CD14-positive monocyte (primary cell): Measurements from ENCODE around the gene CEACAM16. TPM values are rescaled to one million over a fixed set of nuclear protein-coding genes. Genes with fewer than 3 reads are reported as not detected.

ENCODE experiments used
- DNase-seq, 3 donors: peaks; one replicate each; pipeline ENCODE4 v3.0.0-alpha.2; 2011 to 2022
- H2AFZ ChIP-seq: 2 replicates; pipeline ENCODE4 v1.6.0; 2012; ENCODE audit warnings: mild to moderate bottlenecking, low read depth, low read length, inconsistent platforms; ENCODE audit not compliant: insufficient read depth, poor library complexity, severe bottlenecking
- H3K27ac ChIP-seq, 2 donors: 1 replicate in 1 of 2; 2 replicates in 1 of 2; pipeline ENCODE4 v1.5.1; 2012 to 2013; ENCODE audit warnings: low read length in 2 of 2, control low read depth in 1 of 2, inconsistent platforms in 1 of 2, low read depth in 1 of 2, mild to moderate bottlenecking in 1 of 2
- H3K27me3 ChIP-seq, 2 donors: one replicate each; pipeline versions ENCODE4 v1.6.0 to v1.6.1; 2011 to 2013; ENCODE audit warnings: low read length in 2 of 2; ENCODE audit not compliant: control insufficient read depth in 2 of 2, insufficient read depth in 2 of 2
- H3K36me3 ChIP-seq, 2 donors: replicated peaks in 1 of 2; 1 replicate in 1 of 2; 2 replicates in 1 of 2; pipeline versions ENCODE4 v1.5.1 to v1.6.1; 2012 to 2013; ENCODE audit warnings: low read length in 2 of 2, control low read depth in 1 of 2, inconsistent platforms in 1 of 2, mild to moderate bottlenecking in 1 of 2; ENCODE audit not compliant: insufficient read depth in 2 of 2, control insufficient read depth in 1 of 2
- H3K4me1 ChIP-seq, 2 donors: 1 replicate in 1 of 2; 2 replicates in 1 of 2; pipeline versions ENCODE4 v1.5.1 to v1.6.1; 2012 to 2013; ENCODE audit warnings: low read length in 2 of 2, control low read depth in 1 of 2, inconsistent platforms in 1 of 2, mild to moderate bottlenecking in 1 of 2, moderate library complexity in 1 of 2; ENCODE audit not compliant: insufficient read depth in 2 of 2, control insufficient read depth in 1 of 2
- H3K4me2 ChIP-seq: replicated peaks from 2 replicates; pipeline ENCODE3; 2012; ENCODE audit warnings: low read length, moderate library complexity, mild to moderate bottlenecking; ENCODE audit not compliant: poor library complexity, severe bottlenecking; ENCODE audit errors: extremely low read depth
- H3K4me3 ChIP-seq, 3 experiments: fragments of 200-600 bp in 1 of 3; sonication (generic) in 1 of 3; replicated peaks in 1 of 3; 1 replicate in 2 of 3; 2 replicates in 1 of 3; pipeline ENCODE4 v1.5.1; 2011 to 2013; ENCODE audit warnings: low read length in 3 of 3, mild to moderate bottlenecking in 3 of 3, control low read depth in 2 of 3, low read depth in 2 of 3, inconsistent platforms in 1 of 3, moderate library complexity in 1 of 3
- H3K79me2 ChIP-seq: 2 replicates; pipeline ENCODE4 v1.6.0; 2012; ENCODE audit warnings: mild to moderate bottlenecking, control low read depth, inconsistent platforms, low read length, moderate library complexity; ENCODE audit not compliant: insufficient read depth
- H3K9ac ChIP-seq: 2 replicates; pipeline ENCODE4 v1.6.0; 2017; ENCODE audit warnings: low read length, mild to moderate bottlenecking; ENCODE audit not compliant: insufficient read depth, poor library complexity, severe bottlenecking
- H3K9me3 ChIP-seq, 2 donors: replicated peaks in 1 of 2; 1 replicate in 1 of 2; 2 replicates in 1 of 2; pipeline versions ENCODE4 v1.5.1 to v1.6.1; 2012 to 2013; ENCODE audit warnings: low read length in 2 of 2, control low read depth in 1 of 2; ENCODE audit not compliant: control insufficient read depth in 1 of 2, insufficient read depth in 1 of 2
- H4K20me1 ChIP-seq: 2 replicates; pipeline ENCODE4 v1.6.0; 2012; ENCODE audit warnings: mild to moderate bottlenecking, low read length, control low read depth, moderate library complexity; ENCODE audit not compliant: insufficient read depth
- H3K27ac Mint-ChIP-seq, 7 donors: one replicate each; pipeline ENCODE4 v1.8.0; 2020; ENCODE audit warnings: mild to moderate bottlenecking in 7 of 7, mixed read lengths in 7 of 7, moderate library complexity in 6 of 7, inconsistent platforms in 2 of 7
- H3K27me3 Mint-ChIP-seq, 3 donors: one replicate each; pipeline ENCODE4 v1.8.0; 2021 to 2022; ENCODE audit warnings: low read depth in 3 of 3, mild to moderate bottlenecking in 3 of 3, mixed read lengths in 3 of 3, moderate library complexity in 3 of 3, inconsistent platforms in 1 of 3
- H3K36me3 Mint-ChIP-seq, 2 donors: one replicate each; pipeline ENCODE4 v1.8.0; 2020; ENCODE audit warnings: mixed read lengths in 2 of 2, inconsistent platforms in 1 of 2, mild to moderate bottlenecking in 1 of 2
- H3K4me1 Mint-ChIP-seq: one replicate; pipeline ENCODE4 v1.8.0; 2020; ENCODE audit warnings: mild to moderate bottlenecking, mixed read lengths
- H3K4me3 Mint-ChIP-seq, 2 donors: one replicate each; pipeline ENCODE4 v1.8.0; 2020; ENCODE audit warnings: mild to moderate bottlenecking in 2 of 2, mixed read lengths in 2 of 2, moderate library complexity in 1 of 2
- H3K9me3 Mint-ChIP-seq, 7 donors: one replicate each; pipeline ENCODE4 v1.8.0; 2020 to 2022; ENCODE audit warnings: mixed read lengths in 7 of 7, mild to moderate bottlenecking in 6 of 7, moderate library complexity in 6 of 7, inconsistent platforms in 2 of 7
- WGBS: methylation state at CpG from one replicate; pipeline ENCODE4 v1.1.5; 2013; ENCODE audit warnings: missing lambda C conversion rate; ENCODE audit not compliant: insufficient coverage; 5-methylcytosine and 5-hydroxymethylcytosine counted together
- intact Hi-C, 2 donors: fragments of 100-400 bp; cut with micrococcal nuclease; formaldehyde crosslinking; loops; one replicate each; pipeline versions ENCODE4 v1.15.0 to v1.15.1; 2023
- polyA minus RNA-seq: library from RNA; depleted of rRNA, polyadenylated mRNA; stranded (reverse); fragments of >200 nt; gene quantifications from 2 replicates; pipeline ENCODE4 v1.2.3, GENCODE V29; 2012
- polyA plus RNA-seq, 3 donors: library from polyadenylated mRNA; depleted of rRNA in 1 of 3; unstranded in 2 of 3; stranded (reverse) in 1 of 3; fragments of 300-500 nt in 2 of 3; fragments of >200 nt in 1 of 3; fragmentation: Illumina TruSeq in 2 of 3; gene quantifications; 1 replicate in 2 of 3; 2 replicates in 1 of 3; pipeline ENCODE4 v1.2.3, GENCODE V29; 2012 to 2021
- total RNA-seq, 12 experiments: library from RNA in 1 of 12; stranded (reverse) in 1 of 12; fragments of 120-200 nt in 1 of 12; gene quantifications; one replicate each; pipeline ENCODE4 v1.2.4 and lab custom pipeline; 2013 to 2026; ENCODE audit warnings: mixed read lengths in 6 of 12, inconsistent platforms in 1 of 12
- TF ChIP-seq, protein P1 (sequence below): fragments of 200-600 bp; IDR thresholded peaks from one replicate; pipeline ENCODE4 v1.8.0; 2022; ENCODE audit warnings: antibody characterized with exemption, mild to moderate bottlenecking

Gene CEACAM16, protein sequence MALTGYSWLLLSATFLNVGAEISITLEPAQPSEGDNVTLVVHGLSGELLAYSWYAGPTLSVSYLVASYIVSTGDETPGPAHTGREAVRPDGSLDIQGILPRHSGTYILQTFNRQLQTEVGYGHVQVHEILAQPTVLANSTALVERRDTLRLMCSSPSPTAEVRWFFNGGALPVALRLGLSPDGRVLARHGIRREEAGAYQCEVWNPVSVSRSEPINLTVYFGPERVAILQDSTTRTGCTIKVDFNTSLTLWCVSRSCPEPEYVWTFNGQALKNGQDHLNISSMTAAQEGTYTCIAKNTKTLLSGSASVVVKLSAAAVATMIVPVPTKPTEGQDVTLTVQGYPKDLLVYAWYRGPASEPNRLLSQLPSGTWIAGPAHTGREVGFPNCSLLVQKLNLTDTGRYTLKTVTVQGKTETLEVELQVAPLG
- not detected for total RNA-seq (2013)
- polyA plus RNA-seq (not detected), polyA minus RNA-seq (not detected in 2 replicates), total RNA-seq (lab: John Stamatoyannopoulos, UW) (0.11 to 0.74 (median 0.46) reads per million in 11 experiments)

- peaks cover 0 to 10% of the 10 kb centered on the region in 2 donors for H3K27me3 ChIP-seq
- TF ChIP-seq, protein P1, sequence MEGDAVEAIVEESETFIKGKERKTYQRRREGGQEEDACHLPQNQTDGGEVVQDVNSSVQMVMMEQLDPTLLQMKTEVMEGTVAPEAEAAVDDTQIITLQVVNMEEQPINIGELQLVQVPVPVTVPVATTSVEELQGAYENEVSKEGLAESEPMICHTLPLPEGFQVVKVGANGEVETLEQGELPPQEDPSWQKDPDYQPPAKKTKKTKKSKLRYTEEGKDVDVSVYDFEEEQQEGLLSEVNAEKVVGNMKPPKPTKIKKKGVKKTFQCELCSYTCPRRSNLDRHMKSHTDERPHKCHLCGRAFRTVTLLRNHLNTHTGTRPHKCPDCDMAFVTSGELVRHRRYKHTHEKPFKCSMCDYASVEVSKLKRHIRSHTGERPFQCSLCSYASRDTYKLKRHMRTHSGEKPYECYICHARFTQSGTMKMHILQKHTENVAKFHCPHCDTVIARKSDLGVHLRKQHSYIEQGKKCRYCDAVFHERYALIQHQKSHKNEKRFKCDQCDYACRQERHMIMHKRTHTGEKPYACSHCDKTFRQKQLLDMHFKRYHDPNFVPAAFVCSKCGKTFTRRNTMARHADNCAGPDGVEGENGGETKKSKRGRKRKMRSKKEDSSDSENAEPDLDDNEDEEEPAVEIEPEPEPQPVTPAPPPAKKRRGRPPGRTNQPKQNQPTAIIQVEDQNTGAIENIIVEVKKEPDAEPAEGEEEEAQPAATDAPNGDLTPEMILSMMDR, result no peak
- no peak within 1 kb of the TSS for H3K4me2 ChIP-seq
- peaks cover 4% of the 10 kb centered on the region for H3K4me1 Mint-ChIP-seq
- no peaks in the 10 kb centered on the region for H3K36me3 ChIP-seq
- peaks cover 14 to 15% (median 15%) of the 10 kb centered on the region in 3 donors for H3K27me3 Mint-ChIP-seq
- H2AFZ ChIP-seq, result no peak within 1 kb of the TSS
- H3K4me3 Mint-ChIP-seq, result peak within 1 kb of the TSS in 1 of 2 donors; percentile 22
- no peak within 1 kb of the TSS for H3K9ac ChIP-seq
- no peak within 1 kb of the TSS for H3K4me3 ChIP-seq
- H3K36me3 Mint-ChIP-seq, result peaks cover 0 to 2% of the 10 kb centered on the region in 2 donors
- WGBS, result 90% methylated on average over 7 of the region's 13 CpGs
- no peak for DNase-seq
- peak within 1 kb of the TSS in 2 of 7 donors; percentile 20 to 29 for H3K27ac Mint-ChIP-seq
- no peaks in the 10 kb centered on the region for H3K9me3 ChIP-seq
- no peaks in the 10 kb centered on the region for H3K79me2 ChIP-seq
- intact Hi-C loops, result no loop called here
- H4K20me1 ChIP-seq, result no peaks in the 10 kb centered on the region
- H3K27ac ChIP-seq, result no peak within 1 kb of the TSS
- no peaks in the 10 kb centered on the region for H3K9me3 Mint-ChIP-seq
- peaks cover 0 to 5% of the 10 kb centered on the region in 2 donors for H3K4me1 ChIP-seq
Observed at GRCh38 chr19:44698492-44699201, at the start of gene CEACAM16. CEACAM16 (plus strand) TSS chr19:44699151; CDS start chr19:44701457, 2,306 bp downstream.

GRCh38 chr19:44649578-44650145 lies 49.3 kb upstream of the CEACAM16 start:
- Histone ChIP-seq H2AFZ (no peak overlapping the region), H3K4me2 (no peak overlapping the region), H3K27ac (no peak overlapping the region), H3K79me2 (peaks cover under 1% of the 10 kb centered on the region), H3K4me3 (no peak overlapping the region), H3K27me3 (no peaks in the 10 kb centered on the region), H3K4me1 (peaks cover under 1 to 1% of the 10 kb centered on the region in 2 donors), H3K9ac (no peak overlapping the region), H3K9me3 (no peaks in the 10 kb centered on the region), H3K36me3 (peaks cover 53 to 60% of the 10 kb centered on the region in 2 donors), H4K20me1 (peaks cover 38% of the 10 kb centered on the region)
- H3K36me3 Mint-ChIP-seq, result peaks cover 58 to 77% of the 10 kb centered on the region in 2 donors
- no peak overlapping the region for H3K4me3 Mint-ChIP-seq
- H3K9me3 Mint-ChIP-seq, result no peaks in the 10 kb centered on the region
- intact Hi-C loops, result loop anchor here in 1 of 2 donors (10.0 kb wide), 2 partner anchors 75 to 195 kb away; partner anchors contain the start of gene NECTIN2
- H3K4me1 Mint-ChIP-seq, result peaks cover 16% of the 10 kb centered on the region
- 98% methylated on average over 15 of the region's 15 CpGs for WGBS
- peaks cover 0 to under 1% (median 0%) of the 10 kb centered on the region in 3 donors for H3K27me3 Mint-ChIP-seq
- DNase-seq, result no peak
- peak overlapping the region in 4 of 7 donors; percentile 18 to 81 (median 26) for H3K27ac Mint-ChIP-seq
- TF ChIP-seq, protein P1, result no peak
